Neutrophil (primary cell): ENCODE measurements around the gene UQCR11.

ENCODE experiments used
- H3K27ac ChIP-seq: fragments of 200-600 bp; sonication (generic); 2 replicates; pipeline ENCODE4 v1.5.1; 2016; ENCODE audit warnings: mild to moderate bottlenecking, moderate library complexity
- H3K27me3 ChIP-seq: fragments of 200-600 bp; sonication (generic); 2 replicates; pipeline ENCODE4 v1.6.0; 2016; ENCODE audit warnings: mild to moderate bottlenecking
- H3K36me3 ChIP-seq: fragments of 200-600 bp; sonication (generic); 2 replicates; pipeline ENCODE4 v1.5.1; 2017
- H3K4me1 ChIP-seq, 2 experiments: fragments of 200-600 bp in 1 of 2; sonication (generic) in 1 of 2; 1 replicate in 1 of 2; 2 replicates in 1 of 2; pipeline versions ENCODE4 v1.5.1 to v1.6.1; 2013 to 2016; ENCODE audit warnings: low read depth in 1 of 2, low read length in 1 of 2, mild to moderate bottlenecking in 1 of 2, moderate library complexity in 1 of 2; ENCODE audit not compliant: control insufficient read depth in 1 of 2, insufficient read depth in 1 of 2
- H3K4me3 ChIP-seq, 2 experiments: fragments of 200-600 bp in 1 of 2; sonication (generic) in 1 of 2; 1 replicate in 1 of 2; 2 replicates in 1 of 2; pipeline ENCODE4 v1.5.1; 2013 to 2016; ENCODE audit warnings: low read depth in 1 of 2, low read length in 1 of 2, mild to moderate bottlenecking in 1 of 2, moderate library complexity in 1 of 2
- H3K9me3 ChIP-seq: fragments of 200-600 bp; sonication (generic); 2 replicates; pipeline ENCODE4 v1.5.1; 2016
- CTCF ChIP-seq: fragments of 200-600 bp; sonication (generic); IDR thresholded peaks from 2 replicates; pipeline ENCODE4 v1.5.1; 2016; ENCODE audit warnings: antibody characterized with exemption

Gene UQCR11

GRCh38 chr19:1616396-1616795 lies 11.1 kb upstream of the UQCR11 start:
- Histone ChIP-seq H3K27ac (no peak overlapping the region), H3K9me3 (no peaks in the 10 kb centered on the region), H3K4me1 (no peaks in the 10 kb centered on the region), H3K36me3 (peaks cover 54% of the 10 kb centered on the region), H3K27me3 (no peaks in the 10 kb centered on the region), H3K4me3 (no peak overlapping the region)
- no peak for TF ChIP-seq CTCF

DNA sequence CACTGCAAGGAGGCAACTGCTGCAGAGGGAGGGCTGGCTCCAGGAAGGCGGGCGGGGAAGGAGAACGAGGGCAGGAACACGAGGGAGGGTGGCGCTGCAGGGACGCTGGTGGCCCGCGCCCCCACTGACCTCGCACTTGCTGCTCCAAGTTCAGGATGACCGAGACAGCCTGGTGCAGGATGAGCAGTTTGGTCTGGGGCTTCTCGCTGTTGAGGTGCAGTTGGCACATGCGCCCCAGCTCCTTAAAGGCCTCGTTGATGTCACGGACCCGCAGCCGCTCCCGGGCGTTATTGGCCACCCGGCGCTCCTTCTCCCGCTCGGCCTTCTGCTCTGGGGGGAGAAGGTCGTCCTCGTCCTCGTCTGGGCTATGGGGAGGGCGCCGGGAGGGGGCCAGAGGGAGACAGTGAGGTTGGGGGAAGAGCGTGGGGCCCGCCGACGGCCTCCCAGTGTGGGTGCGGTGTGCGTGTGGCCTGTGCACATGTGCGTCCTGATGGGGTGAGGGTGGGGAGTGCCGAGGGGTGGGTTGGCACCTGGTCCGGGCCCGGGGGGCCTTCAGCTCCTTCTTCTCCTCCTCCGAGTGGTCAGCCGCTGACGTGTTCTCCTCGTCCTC lies 10.0 kb upstream of the UQCR11 start:
- Histone ChIP-seq H3K4me3 (no peak overlapping the region), H3K27ac (no peak overlapping the region), H3K36me3 (peaks cover 55% of the 10 kb centered on the region), H3K4me1 (no peaks in the 10 kb centered on the region), H3K27me3 (no peaks in the 10 kb centered on the region), H3K9me3 (no peaks in the 10 kb centered on the region)
- no peak for TF ChIP-seq CTCF

GRCh38 chr19:1613808-1614570 lies 8.7 kb upstream of the UQCR11 start:
- TF ChIP-seq CTCF = no peak
- Histone ChIP-seq H3K27ac (no peak overlapping the region), H3K4me3 (no peak overlapping the region), H3K36me3 (peaks cover 48% of the 10 kb centered on the region), H3K4me1 (peaks cover 3 to 4% of the 10 kb centered on the region in 2 experiments), H3K9me3 (no peaks in the 10 kb centered on the region), H3K27me3 (peaks cover 10% of the 10 kb centered on the region)

DNA sequence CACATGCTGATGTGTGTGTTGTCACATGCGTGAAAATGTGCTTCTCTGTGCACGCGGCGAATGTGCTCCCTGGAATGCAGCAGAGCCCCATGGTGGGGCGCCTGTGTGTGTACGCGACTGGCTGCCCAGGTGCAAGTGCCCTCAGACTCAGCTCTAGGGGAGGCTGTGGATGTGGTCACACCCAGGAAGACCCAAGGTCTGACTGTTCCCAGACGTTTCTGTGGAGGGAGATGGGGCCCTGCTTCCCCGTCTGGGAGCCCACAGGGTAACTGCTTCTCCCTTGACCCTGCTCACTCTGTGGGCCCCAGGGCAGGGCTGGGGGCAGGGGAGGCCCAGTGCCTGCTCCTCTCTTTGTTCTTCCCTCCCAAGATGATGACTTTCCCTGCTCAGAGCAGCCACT lies 7.9 kb upstream of the UQCR11 start:
- H3K4me1 ChIP-seq = peaks cover 10% of the 10 kb centered on the region in 2 experiments
- H3K27me3 ChIP-seq = peaks cover 18% of the 10 kb centered on the region
- H3K36me3 ChIP-seq = peaks cover 43% of the 10 kb centered on the region

More for the DNA sequence above, 7.9 kb upstream of the UQCR11 start:
- H3K4me3 ChIP-seq = no peak overlapping the region
- no peak for TF ChIP-seq CTCF
- no peak overlapping the region for H3K27ac ChIP-seq
- no peaks in the 10 kb centered on the region for H3K9me3 ChIP-seq
